Neuronal stem cell (in vitro differentiated cells): ENCODE results near the gene MTFMT.
A peak's percentile ranks its signal among the peaks of the same experiment; 100 is the strongest.

ENCODE experiments used
- DNase-seq: peaks from one replicate; pipeline ENCODE4 v3.0.0-alpha.2; 2013; ENCODE audit warnings: low spot score
- H2AFZ ChIP-seq: one replicate; pipeline ENCODE4 v1.6.1; 2013; ENCODE audit warnings: mild to moderate bottlenecking, low read length, inconsistent platforms
- H2AK5ac ChIP-seq: 2 replicates; pipeline ENCODE4 v1.6.1; 2013; ENCODE audit warnings: low read depth, mild to moderate bottlenecking, inconsistent platforms, low read length, moderate library complexity, mixed read lengths
- H2BK120ac ChIP-seq: 2 replicates; pipeline ENCODE4 v1.6.1; 2013; ENCODE audit warnings: low read depth, mild to moderate bottlenecking, inconsistent platforms, low read length, moderate library complexity, mixed read lengths
- H2BK12ac ChIP-seq: one replicate; pipeline ENCODE4 v1.6.1; 2013; ENCODE audit warnings: low read length, inconsistent platforms
- H2BK15ac ChIP-seq: 2 replicates; pipeline ENCODE4 v1.6.1; 2013; ENCODE audit warnings: mild to moderate bottlenecking, low read length, inconsistent platforms, mixed read lengths
- H2BK5ac ChIP-seq: one replicate; pipeline ENCODE4 v1.6.1; 2013; ENCODE audit warnings: inconsistent platforms, mild to moderate bottlenecking, low read length, moderate library complexity
- H3K14ac ChIP-seq: one replicate; pipeline ENCODE4 v1.6.1; 2013; ENCODE audit warnings: low read length, inconsistent platforms
- H3K18ac ChIP-seq: 2 replicates; pipeline ENCODE4 v1.6.1; 2013; ENCODE audit warnings: low read length, inconsistent platforms
- H3K23ac ChIP-seq: 2 replicates; pipeline ENCODE4 v1.6.1; 2013; ENCODE audit warnings: low read depth, mild to moderate bottlenecking, mixed read lengths, low read length, inconsistent platforms; ENCODE audit not compliant: poor library complexity
- H3K27ac ChIP-seq: replicated peaks from 3 replicates; pipeline ENCODE4 v1.5.1; 2013; ENCODE audit warnings: low read length, inconsistent platforms
- H3K27me3 ChIP-seq, 3 experiments: 2 replicates each; pipeline ENCODE4 v1.6.1; 2013; ENCODE audit warnings: low read length in 3 of 3, mild to moderate bottlenecking in 2 of 3, inconsistent platforms in 1 of 3, low read depth in 1 of 3, mixed read lengths in 1 of 3, moderate library complexity in 1 of 3; ENCODE audit not compliant: control insufficient read depth in 3 of 3, insufficient read depth in 3 of 3
- H3K36me3 ChIP-seq, 2 donors: replicated peaks in 1 of 2; 2 replicates each; pipeline ENCODE4 v1.6.1; 2013; ENCODE audit warnings: low read length in 2 of 2; ENCODE audit not compliant: control insufficient read depth in 2 of 2, insufficient read depth in 2 of 2
- H3K4ac ChIP-seq: 2 replicates; pipeline ENCODE4 v1.6.1; 2013; ENCODE audit warnings: inconsistent platforms, mild to moderate bottlenecking, low read length, moderate library complexity
- H3K4me1 ChIP-seq, 2 donors: 1 replicate in 1 of 2; 2 replicates in 1 of 2; pipeline ENCODE4 v1.6.1; 2013; ENCODE audit warnings: low read length in 2 of 2, low read depth in 1 of 2; ENCODE audit not compliant: control insufficient read depth in 2 of 2, insufficient read depth in 1 of 2
- H3K4me2 ChIP-seq: one replicate; pipeline ENCODE4 v1.6.1; 2013; ENCODE audit warnings: mild to moderate bottlenecking, low read length, inconsistent platforms; ENCODE audit not compliant: insufficient read depth, poor library complexity, severe bottlenecking
- H3K4me3 ChIP-seq, 2 donors: 2 replicates each; pipeline ENCODE4 v1.5.1; 2013; ENCODE audit warnings: low read length in 2 of 2, mild to moderate bottlenecking in 2 of 2, inconsistent platforms in 1 of 2, moderate library complexity in 1 of 2
- H3K79me1 ChIP-seq: one replicate; pipeline ENCODE4 v1.6.1; 2013; ENCODE audit warnings: low read depth, mild to moderate bottlenecking, inconsistent platforms, low read length, moderate library complexity
- H3K9ac ChIP-seq: one replicate; pipeline ENCODE4 v1.6.1; 2013; ENCODE audit warnings: mild to moderate bottlenecking, low read depth, low read length, inconsistent platforms; ENCODE audit not compliant: poor library complexity
- H3K9me3 ChIP-seq, 2 donors: replicated peaks in 1 of 2; 2 replicates each; pipeline versions ENCODE3 to v1.6.1; 2013; ENCODE audit warnings: low read length in 2 of 2, mild to moderate bottlenecking in 2 of 2, inconsistent platforms in 1 of 2, low read depth in 1 of 2, mixed read lengths in 1 of 2, moderate library complexity in 1 of 2; ENCODE audit not compliant: control insufficient read depth in 2 of 2, insufficient read depth in 1 of 2
- H4K8ac ChIP-seq: one replicate; pipeline ENCODE4 v1.6.1; 2013; ENCODE audit warnings: low read depth, mild to moderate bottlenecking, inconsistent platforms, low read length, moderate library complexity
- H4K91ac ChIP-seq: one replicate; pipeline ENCODE4 v1.6.1; 2013; ENCODE audit warnings: low read length, low read depth, mild to moderate bottlenecking, inconsistent platforms; ENCODE audit not compliant: poor library complexity
- WGBS, 2 donors: extraction: QIAGEN DNeasy Blood & Tissue Kit; methylation state at CpG; one replicate each; pipeline ENCODE4 v1.1.7; 2013; ENCODE audit warnings: missing lambda C conversion rate in 2 of 2, mixed read lengths in 1 of 2; ENCODE audit not compliant: insufficient read length in 2 of 2, insufficient replicate concordance in 1 of 2; ENCODE audit errors: extremely low coverage in 2 of 2; 5-methylcytosine and 5-hydroxymethylcytosine counted together

MTFMT gene

DNA sequence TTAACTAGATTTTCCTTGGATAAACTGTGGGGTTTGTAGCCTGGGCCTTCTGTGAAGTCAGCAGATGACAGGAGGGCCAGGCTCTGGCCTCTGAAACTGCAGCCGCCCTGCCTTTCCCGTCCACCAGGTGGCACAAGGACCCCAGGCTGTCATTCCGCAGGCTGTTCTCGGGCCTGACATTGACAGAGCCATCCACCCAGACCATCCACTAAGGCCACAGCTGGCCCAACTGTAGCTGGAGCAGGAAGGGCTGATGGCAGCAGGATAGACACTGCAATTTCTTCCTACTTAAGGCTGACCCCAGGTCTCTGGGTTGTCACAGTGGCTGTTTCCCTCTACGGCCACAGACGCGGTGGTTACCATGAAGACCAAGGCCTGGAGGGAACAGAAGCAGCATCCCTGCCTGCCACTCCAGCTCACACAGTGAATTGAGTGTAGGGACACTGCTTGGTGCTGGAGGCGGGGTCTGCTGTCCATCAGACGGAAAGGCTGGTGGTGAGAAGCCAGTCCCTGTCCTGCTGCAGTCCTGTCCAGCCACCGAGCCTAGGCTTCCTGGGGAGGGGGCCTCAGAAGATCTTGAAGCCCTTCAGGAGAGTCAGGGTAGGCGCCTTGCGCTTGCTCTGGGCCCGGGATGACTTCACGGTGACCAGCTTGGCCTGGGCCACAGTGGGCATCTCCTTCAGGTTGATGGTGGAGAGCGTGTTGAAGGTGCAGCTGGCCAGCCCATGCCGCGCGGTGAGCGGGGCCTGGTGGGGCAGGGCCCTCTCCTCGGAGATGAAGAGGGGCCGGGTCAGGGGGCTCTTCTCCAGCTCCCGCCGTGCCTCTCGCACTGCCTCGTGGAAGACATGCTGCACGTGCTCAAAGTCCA lies 25.1 kb upstream of the MTFMT start:
- Histone ChIP-seq H3K4me2 (no peak overlapping the region), H4K8ac (no peak overlapping the region)

DNA sequence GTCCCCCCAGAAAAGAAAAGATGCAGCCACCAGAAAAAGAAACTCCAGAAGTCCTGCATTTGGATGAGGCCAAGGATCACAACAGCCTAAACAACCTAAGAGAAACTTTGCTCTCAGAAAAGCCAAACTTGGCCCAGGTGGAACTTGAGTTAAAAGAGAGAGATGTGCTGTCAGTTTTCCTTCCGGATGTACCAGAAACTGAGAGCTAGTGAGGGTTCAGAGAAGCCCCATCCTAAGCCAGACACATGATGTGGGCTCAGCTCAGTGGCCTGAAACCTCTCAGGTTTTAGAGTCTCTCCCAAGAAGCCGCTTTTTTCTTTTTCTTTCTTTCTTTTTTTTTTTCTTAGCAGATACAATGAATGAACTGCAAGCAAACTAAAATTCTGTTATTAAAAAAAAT lies 23.5 kb upstream of the MTFMT start:
- Histone ChIP-seq H4K91ac (no peak overlapping the region), H2BK120ac (no peak overlapping the region), H2AK5ac (no peak overlapping the region), H3K14ac (no peak overlapping the region), H3K18ac (no peak overlapping the region), H3K27me3 (peaks cover 0 to 10% (median 4%) of the 10 kb centered on the region in 3 experiments), H3K4me1 (peaks cover 5 to 11% of the 10 kb centered on the region in 2 donors), H4K8ac (no peak overlapping the region), H3K4me3 (no peak overlapping the region), H2AFZ (no peak overlapping the region), H3K27ac (no peak overlapping the region), H2BK5ac (no peak overlapping the region), H2BK12ac (no peak overlapping the region), H3K4ac (no peak overlapping the region), H3K23ac (no peak overlapping the region), H3K36me3 (no peaks in the 10 kb centered on the region), H3K4me2 (no peak overlapping the region), H3K9me3 (no peaks in the 10 kb centered on the region), H2BK15ac (no peak overlapping the region), H3K79me1 (no peaks in the 10 kb centered on the region), H3K9ac (no peak overlapping the region)
- DNase-seq = no peak
- WGBS, 2 donors = no CpG with 5 or more reads among the region's 2 CpGs

More for the DNA sequence above, 25.1 kb upstream of the MTFMT start:
- Histone ChIP-seq H3K9ac (peak overlapping the region; percentile 24), H2BK5ac (no peak overlapping the region), H3K4ac (no peak overlapping the region), H3K4me3 (no peak overlapping the region), H3K79me1 (no peaks in the 10 kb centered on the region), H3K18ac (no peak overlapping the region), H3K14ac (no peak overlapping the region), H2AK5ac (no peak overlapping the region), H3K4me1 (peaks cover 5 to 10% of the 10 kb centered on the region in 2 donors), H3K9me3 (no peaks in the 10 kb centered on the region), H3K23ac (no peak overlapping the region), H3K36me3 (no peaks in the 10 kb centered on the region), H2AFZ (no peak overlapping the region), H2BK12ac (no peak overlapping the region), H2BK15ac (no peak overlapping the region), H3K27me3 (peaks cover 0 to 10% (median 4%) of the 10 kb centered on the region in 3 experiments), H3K27ac (no peak overlapping the region), H2BK120ac (no peak overlapping the region), H4K91ac (no peak overlapping the region)
- WGBS, 2 donors = no CpG with 5 or more reads among the region's 26 CpGs
- DNase-seq = peak; percentile 63

DNA sequence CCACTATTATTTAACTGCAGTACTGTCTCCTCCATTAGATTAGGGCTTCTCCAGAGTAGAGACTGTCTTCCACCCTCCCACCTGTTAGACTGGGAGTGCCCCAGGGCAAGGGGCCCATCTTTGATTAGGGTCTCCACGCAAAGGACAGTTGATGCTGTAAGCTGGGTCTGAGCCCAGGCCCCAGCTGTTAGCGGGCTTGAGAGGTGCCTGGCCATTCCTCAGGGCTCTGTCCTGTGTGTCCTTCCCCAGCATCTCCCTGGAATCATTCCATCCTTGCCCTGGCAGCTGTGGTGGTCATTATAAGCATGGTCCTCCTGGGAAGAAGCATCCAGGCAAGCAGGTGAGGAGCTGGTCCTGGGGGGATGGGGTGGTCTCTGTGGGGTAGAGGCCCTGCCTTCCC lies 21.8 kb upstream of the MTFMT start:
- Histone ChIP-seq H2BK5ac (no peak overlapping the region), H3K18ac (no peak overlapping the region), H2BK120ac (no peak overlapping the region), H3K4me2 (no peak overlapping the region), H3K36me3 (no peaks in the 10 kb centered on the region), H3K79me1 (no peaks in the 10 kb centered on the region), H3K9ac (no peak overlapping the region), H4K91ac (no peak overlapping the region), H3K9me3 (no peaks in the 10 kb centered on the region), H3K4ac (no peak overlapping the region), H3K27ac (no peak overlapping the region), H3K4me3 (no peak overlapping the region), H3K4me1 (peaks cover 4 to 5% of the 10 kb centered on the region in 2 donors), H2BK15ac (no peak overlapping the region), H2BK12ac (no peak overlapping the region), H2AK5ac (no peak overlapping the region), H3K14ac (no peak overlapping the region), H2AFZ (no peak overlapping the region), H3K27me3 (peaks cover 0 to 17% (median 4%) of the 10 kb centered on the region in 3 experiments), H4K8ac (no peak overlapping the region), H3K23ac (no peak overlapping the region)
- no CpG with 5 or more reads among the region's 2 CpGs for WGBS, 2 donors
- DNase-seq = no peak

DNA sequence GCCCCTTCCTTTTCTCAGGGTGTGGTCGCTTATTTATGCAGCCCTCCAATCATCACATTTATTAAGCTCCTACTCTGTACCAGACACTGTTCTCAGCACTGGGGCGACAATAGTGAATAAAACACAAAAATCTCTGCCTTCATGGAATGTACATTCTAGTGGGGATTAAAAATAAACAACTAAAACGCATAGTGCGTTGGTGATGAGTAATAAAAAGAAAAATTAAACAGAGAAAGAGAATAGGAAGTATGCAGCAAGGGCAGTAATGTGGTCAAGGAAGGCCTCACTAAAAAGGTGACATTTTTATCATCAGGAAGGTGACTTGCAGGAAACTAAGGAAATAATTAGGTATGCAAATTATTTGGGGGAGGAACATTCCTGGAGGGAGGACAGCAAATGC lies 20.8 kb upstream of the MTFMT start:
- Histone ChIP-seq H4K8ac (no peak overlapping the region), H2BK120ac (no peak overlapping the region), H3K4me2 (no peak overlapping the region), H3K36me3 (no peaks in the 10 kb centered on the region), H2AK5ac (no peak overlapping the region), H4K91ac (no peak overlapping the region), H3K9ac (no peak overlapping the region), H3K18ac (no peak overlapping the region), H2BK5ac (no peak overlapping the region), H3K79me1 (no peaks in the 10 kb centered on the region), H3K4me3 (no peak overlapping the region), H2BK15ac (no peak overlapping the region), H3K27ac (no peak overlapping the region), H2BK12ac (no peak overlapping the region), H3K14ac (no peak overlapping the region), H3K9me3 (no peaks in the 10 kb centered on the region), H3K4ac (no peak overlapping the region), H2AFZ (peak overlapping the region; percentile 37), H3K27me3 (peaks cover 0 to 17% (median 4%) of the 10 kb centered on the region in 3 experiments), H3K23ac (no peak overlapping the region), H3K4me1 (peaks cover 7 to 8% of the 10 kb centered on the region in 2 donors)
- 100% methylated on average over 2 of the region's 4 CpGs; no CpG with 5 or more reads in 1 of the 2 donors for WGBS, 2 donors
- no peak for DNase-seq
